HUDEP-2 (cell line): Measurements from ENCODE around the gene ASB16.
"Not testable (repeated sequence)": the region's sequence is repeated elsewhere in the genome, so short reads cannot be mapped to it uniquely, and the experiment has no call there.

Experiments
- DNase-seq, 76 experiments: peaks; one replicate each; lab custom pipeline; 2025; ENCODE audit not compliant: unreplicated experiment in 76 of 76; lab: John Stamatoyannopoulos, UW

ASB16 gene

DNA sequence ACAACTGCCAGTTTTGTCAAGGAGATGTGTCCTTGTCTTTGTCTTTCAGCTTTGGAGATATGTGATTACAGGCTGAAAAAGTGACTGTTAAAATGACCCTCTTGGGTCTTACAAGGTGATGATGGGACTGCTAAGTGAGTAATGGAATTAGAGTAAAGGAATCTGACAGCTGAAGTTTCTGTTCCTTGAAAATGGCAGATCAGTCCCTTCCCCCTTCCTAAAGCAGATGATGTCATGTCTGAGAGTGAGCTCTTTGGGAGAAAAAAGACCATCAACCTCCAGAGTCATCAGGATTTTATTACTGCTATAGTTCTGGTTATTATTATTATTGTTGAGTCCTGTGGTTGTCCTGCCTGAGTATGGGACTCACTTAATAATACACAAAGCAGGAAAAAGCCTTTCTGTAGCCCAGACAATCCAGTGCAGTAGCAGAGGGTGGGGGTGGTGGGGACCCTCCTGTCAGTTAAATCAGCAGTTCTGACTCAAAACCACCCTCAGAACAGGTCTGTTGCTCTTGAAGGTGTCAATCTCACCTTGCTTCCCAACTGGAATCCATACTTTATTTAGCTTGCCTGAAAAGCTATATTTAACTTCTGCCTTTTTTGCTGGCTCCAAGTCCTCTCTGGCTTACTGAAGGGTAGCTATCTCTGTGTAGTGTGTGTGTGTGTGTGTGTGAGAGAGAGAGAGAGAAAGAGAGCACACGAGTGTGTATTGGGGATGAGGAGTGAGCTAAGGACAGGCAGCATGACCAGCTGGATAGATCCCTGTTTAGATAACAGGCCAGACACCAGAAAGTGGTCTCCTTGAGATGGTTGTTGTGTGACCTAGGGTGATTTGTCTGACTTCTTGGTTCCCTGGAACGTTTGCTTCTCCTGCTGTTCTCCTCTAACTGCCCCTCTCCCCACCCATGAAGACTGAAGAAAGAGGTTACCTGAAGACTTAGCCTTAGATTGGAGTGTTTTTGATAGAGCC is 23.8 kb upstream of the ASB16 start:
- DNase-seq: no peak

DNA sequence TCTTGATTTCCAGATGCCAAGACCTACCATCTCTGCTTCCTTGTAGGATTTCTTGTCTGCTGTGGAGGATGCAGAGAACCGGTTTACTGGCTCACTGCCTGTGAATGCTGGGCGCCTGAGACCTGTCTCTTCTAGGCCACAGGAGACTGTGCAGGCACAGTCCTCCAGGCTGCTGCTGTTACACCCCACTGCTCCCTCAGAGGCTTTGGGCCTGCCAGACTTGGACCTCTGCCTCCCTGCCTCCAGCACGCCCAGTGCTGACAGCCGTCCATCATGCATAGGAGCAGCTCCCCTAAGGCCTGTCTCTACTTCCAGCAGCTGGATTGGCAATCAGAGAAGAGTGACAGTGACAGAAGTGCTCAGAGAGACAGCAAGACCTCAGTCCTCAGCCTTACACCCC is 22.7 kb upstream of the ASB16 start:
- no peak for DNase-seq

DNA sequence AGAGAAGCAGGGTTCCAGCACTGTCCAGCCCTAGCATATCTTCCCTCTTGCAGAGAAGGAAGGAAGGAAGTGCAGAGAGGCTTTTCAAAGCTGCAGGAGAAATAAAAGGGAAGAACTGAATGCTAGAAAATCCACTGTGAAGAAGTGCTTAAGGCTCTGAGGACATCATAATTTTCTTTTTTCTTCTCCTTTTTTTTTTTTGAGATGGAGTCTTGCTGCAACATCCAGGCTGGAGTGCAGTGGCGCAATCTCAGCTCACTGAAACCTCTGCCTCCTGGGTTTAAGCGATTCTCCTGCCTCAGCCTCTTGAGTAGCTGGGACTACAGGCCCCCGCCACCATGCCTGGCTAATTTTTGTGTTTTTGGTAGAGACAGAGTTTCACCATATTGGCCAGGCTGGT is 21.4 kb upstream of the ASB16 start:
- DNase-seq: not testable (repeated sequence)

DNA sequence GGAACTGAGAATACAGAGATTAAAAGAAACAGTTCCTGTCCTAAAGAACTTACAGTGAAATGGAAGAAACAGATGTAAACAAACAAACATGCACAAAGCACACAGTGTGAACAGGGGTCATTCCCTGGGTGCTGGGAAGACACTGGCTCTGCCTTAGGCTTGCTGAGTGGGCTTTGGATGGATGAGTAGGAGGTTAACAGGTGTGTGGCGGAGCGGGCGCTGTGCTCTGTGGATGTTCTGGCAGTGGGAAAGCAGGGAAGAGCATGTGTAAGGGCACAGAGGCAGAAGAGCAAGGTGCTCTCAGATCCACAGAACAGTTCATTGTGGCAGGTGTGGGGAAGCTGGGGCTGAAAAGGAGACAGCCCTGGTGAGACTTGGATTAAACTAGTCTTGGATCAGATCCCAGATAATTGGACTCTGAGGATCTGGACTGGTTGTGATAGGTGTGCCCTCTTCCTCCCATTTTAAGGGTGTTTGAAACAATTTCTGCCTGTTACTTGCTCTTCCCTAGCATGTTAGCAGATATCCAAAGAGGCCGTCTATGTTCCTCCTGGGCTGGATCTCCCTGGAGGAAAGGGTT is 20.7 kb upstream of the ASB16 start:
- DNase-seq: no peak

DNA sequence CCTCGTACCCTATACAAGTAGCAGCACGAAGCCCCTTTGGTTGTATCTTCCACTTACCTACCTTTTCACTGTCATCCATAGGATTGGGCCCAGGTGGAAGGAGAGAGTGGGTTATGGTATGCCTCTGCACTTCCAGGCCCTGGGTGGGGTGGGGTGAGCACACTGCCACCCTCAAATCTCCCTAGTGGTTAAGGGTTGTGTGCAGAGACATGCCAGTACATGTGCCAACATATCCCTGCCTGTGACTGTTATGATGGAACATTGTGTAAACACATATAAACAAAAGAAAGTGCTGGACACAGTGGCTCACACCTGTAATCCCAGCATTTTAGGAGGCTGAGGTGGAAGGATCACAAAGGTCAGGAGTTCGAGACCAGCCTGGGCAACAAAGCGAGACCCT is 17.6 kb upstream of the ASB16 start:
- DNase-seq: no peak

DNA sequence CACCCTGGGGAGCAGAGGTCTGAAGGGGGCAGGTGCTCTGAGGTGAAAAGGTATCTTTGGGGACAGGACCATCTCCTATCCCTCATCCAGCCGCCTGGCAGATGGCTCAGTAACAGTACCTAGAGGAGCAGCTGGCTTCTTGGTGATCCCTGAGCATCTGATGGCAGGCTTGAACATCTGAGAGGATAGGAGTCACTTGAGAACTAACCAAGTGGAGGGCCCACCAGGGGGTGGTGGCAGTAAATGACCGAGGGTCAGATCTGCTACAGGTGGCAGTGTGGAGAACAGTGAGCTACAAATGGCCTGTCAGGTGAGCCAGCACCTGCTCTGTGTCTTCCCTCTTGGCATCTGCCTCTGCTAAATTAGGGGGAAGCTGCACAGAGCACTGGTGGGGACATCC is 15.0 kb upstream of the ASB16 start:
- no peak for DNase-seq

DNA sequence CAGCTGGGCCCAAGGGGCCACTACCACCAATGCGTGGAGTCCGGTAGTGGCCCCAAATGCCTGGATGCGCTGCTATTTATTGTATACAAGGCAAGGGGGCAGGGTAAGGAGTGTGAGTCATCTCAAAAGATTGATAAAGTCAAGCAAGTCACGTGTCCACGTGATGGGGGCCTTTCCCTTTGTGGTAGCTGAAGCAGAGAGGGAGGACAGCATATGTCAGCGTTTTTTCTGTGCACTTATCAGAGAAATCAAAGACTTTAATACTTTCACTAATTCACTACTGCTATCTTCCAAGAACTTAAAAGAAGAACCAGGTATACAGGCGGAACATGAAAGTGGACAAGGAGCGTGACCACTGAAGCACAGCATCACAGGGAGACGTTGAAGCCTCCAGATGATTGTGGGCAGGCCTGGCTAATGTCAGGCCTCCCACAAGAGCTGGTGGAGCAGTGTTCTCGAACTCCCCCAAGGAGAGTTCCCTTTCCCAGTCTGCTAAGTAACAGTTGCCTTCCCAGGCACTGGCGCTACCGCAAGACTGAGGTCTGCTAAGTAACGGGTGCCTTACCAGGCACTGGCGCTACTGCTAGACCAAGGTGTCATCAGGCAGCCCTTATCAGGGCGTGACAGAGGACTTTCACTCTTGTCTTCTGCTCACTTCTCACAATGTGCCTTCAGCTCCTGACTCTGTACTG is 10.8 kb upstream of the ASB16 start:
- peak in 74 of 76 experiments; percentile 29 to 90 (median 68) for DNase-seq

DNA sequence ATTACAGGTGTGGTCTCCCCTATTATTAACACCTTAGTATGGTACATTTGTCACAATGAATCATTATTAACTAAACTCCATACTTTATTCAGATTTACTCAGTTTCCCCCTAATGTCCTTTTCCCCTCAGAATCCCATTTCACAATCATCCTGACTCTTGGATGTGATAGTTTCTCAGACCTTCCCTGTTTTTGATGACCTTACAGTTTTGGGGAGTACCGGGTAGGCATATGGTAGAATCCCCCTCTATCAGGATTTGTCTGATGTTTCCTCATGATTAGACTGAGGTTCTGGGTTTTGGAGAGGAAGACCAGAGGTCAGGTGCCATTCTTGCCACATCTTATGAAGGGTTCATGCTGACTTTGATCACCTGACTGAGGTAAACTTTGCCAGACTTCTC is 6.0 kb upstream of the ASB16 start:
- DNase-seq: no peak

DNA sequence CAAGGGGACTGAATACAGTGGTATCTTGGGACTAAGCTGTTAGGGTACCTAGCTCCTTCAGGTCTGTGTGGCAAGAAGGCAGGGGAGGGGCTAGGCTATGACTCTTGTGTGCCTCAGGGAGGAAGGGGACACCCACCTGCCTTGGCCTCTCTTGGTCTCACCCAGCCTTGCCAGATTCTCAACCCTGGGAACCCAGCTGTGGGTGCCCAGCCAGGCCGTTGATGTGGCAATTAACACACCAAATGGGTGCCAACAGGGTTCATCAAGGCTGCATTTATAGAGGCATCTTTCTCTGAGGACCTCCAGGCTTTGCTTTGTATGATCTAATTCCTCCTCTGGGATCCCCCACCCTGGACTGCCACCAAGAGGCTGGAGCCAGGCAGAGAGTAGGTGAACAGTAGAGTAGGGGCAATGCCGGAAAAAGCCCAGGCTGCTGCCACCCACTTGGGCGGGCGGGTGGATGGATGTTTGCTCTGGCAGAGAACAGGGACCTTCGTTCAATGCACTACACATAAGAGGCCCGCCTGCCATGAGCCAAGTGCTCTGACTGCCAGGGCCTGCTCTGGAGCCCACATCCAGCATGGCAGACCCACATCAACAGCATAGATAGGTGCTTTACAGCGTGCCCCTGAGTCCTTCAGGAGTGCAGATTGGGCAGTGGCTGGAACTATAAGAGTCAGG is 3.2 kb upstream of the ASB16 start:
- DNase-seq: no peak

DNA sequence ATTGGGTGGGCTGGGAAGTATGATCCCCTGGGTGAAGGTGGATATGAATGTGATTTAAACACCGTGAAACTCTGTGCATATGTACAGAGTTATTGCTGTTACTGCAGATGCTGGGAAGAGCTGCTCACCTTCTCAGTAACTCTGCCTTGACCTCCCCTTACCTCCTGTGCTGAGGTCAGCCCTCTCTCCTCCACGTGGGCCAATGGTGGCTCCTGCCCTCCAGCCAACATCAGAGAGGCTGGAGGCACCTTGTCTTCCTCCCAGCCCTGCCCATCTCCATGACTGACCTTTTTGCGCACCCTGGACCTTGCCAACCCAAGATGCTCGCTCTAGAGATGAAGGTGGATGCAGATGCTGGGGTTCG is 387 bp upstream of the ASB16 start:
- DNase-seq: no peak

DNA sequence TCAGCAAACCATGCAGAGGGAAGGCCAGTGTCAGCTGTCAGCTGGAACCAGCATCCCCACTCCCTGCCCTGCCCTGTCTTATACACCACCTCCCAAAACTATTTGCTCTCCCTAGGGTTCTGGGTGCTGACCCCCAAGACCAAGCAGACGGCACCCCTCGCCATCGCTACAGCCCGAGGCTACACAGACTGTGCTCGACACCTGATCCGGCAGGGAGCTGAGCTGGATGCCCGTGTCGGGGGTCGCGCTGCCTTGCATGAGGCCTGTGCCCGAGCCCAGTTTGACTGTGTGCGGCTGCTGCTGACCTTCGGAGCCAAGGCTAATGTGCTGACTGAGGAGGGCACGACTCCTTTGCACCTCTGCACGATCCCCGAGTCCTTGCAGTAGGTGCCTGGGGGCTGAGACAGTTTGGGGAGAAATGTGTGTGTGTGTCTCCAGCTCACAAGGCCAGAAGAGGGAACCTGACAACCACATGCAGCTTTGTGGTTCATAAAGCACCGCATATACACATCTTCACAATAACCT is 1.5 kb downstream of the ASB16 start:
- DNase-seq: no peak

DNA sequence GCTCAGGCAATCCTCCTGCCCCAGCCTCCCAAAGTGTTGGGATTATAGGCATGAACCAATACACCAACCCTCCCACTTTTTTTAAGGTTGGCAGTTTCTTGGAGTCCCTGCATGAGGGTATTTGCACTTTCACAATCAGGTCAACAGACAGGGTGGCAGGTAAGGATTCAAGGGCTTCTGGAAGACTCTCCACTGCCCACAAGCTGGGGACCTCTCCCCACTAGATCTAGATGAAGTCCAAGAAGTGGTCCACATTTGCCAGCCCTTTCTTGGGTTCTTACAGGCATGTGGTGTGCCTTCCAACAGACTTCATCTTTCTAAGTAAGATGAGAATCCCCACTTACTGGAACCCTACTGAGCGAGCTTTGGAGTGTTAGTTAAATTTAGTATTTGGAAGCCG is 3.9 kb downstream of the ASB16 start:
- DNase-seq: no peak

DNA sequence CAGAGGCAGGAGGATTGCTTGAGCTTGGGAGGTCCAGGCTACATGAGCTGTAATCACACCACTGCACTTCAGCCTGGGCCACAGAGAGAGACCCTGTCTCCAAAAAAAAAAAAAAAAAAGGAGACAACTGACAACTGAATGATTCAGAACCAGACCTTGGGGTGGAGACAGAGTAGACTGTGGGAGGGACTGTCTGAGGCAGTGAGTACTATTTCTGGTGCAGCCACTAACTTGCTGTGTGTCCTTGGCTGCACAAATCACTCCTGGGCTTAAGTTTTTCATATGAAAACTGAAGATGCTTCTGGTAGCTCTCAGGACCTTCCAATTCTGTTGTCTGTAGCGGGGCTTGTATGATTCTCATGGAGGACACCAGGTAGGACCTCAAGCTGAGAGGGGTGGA is 5.8 kb downstream of the ASB16 start:
- DNase-seq: no peak

DNA sequence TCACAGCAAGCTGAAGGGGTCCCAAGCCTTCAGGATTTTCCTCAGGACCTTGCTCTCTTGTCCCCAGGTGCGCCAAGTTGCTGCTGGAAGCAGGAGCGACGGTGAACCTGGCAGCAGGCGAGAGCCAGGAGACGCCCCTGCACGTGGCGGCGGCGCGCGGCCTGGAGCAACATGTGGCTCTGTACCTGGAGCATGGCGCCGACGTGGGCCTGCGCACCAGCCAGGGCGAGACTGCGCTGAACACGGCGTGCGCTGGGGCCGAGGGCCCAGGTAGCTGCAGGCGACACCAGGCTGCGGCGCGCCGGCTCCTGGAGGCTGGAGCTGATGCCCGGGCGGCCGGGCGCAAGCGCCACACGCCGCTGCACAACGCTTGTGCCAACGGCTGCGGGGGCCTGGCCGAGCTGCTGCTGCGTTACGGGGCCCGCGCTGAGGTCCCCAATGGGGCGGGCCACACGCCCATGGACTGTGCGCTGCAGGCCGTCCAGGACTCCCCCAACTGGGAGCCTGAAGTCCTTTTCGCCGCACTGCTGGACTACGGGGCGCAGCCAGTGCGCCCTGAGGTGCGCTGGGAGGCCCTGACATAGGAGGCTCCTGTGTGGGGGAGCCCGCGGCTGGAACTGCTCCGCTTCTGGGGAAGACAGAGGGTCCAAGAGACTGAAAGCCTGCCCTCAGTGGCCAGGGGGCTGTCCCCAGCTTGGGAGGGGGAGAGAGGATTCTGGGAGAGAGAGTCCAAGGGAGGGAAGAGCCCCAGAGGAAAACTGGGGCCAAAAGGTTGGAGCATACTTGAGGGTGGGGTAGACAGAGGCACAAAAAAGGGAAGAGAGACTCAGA is 6.4 kb downstream of the ASB16 start:
- no peak for DNase-seq

DNA sequence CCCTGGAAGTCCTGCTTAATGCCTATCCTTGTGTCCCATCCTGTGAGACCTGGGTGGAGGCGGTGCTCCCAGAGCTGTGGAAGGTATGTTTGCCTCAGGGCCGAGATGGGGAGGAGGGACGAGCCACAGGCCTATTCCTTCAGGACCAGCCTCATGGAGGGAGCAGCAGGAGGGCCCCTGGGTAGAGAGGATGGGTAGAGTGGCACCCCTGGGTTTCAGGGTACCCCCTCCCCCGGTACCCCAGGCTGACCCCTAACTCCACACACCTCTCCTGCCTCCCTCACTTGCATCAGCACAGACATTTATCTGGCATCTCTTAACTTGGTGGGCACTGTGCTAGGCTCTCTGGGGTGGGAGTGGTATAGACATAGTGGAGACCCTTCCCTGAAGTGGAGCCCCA is 7.1 kb downstream of the ASB16 start:
- DNase-seq: no peak

DNA sequence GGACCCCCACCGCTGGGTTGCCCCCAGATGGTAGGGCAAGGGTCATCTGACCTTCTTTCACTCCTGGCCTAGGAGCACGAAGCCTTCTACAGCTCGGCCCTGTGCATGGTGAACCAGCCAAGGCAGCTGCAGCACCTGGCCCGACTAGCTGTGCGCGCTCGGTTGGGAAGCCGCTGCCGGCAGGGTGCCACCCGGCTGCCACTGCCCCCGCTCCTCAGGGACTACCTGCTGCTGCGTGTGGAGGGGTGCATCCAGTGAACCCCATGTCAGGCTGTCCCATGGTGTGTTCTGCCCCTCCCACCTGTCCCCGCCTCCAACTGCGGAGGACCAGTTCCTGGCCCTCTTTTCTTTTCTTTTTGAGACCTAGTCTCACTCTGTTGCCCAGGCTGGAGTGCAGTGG is 7.6 kb downstream of the ASB16 start:
- DNase-seq: no peak

DNA sequence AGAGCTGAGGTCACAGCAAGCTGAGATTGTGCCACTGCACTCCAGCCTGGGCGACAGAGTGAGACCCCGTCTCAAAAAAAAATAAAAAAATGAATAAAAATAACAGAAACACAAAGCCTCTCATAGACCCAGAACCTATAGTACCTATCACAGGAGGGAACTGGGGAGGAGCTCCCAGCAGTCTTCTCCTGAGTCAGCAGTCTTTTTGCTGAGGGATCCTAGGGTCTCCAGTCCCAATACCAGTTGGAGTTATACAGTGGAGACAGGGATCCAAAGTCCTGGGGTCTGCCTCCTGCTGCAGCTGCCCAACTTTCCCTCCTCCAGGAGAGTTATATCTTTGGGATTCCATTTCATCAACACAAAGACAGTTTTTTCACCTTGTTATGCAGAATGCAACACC is 12.5 kb downstream of the ASB16 start:
- no peak for DNase-seq

DNA sequence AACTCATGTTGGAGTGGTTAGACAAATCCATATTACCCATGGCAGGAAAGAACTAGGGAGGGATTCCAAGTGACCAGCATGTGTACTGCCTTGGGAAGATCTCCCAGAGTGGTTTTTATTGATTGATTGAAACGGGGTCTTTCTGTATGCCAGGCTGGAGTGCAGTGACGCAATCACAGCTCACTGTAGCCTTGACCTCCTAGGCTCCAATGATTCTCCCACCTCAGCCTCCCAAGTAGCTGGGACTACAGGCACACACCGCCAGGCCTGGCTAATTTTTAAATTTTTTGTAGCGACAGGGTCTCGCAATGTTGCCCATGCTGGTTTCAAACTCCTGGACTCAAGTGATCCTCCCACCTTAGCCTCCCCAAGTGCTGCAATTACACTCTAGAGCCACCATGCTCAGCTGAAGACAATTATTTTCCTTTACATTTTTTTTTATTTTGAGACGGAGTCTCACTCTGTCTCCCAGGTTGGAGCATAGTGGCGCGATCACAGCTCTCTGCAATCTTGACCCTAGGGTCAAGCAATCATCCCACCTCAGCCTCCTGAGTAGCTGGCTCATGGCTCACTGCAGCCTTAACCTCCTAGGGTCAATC is 13.8 kb downstream of the ASB16 start:
- DNase-seq: no peak

DNA sequence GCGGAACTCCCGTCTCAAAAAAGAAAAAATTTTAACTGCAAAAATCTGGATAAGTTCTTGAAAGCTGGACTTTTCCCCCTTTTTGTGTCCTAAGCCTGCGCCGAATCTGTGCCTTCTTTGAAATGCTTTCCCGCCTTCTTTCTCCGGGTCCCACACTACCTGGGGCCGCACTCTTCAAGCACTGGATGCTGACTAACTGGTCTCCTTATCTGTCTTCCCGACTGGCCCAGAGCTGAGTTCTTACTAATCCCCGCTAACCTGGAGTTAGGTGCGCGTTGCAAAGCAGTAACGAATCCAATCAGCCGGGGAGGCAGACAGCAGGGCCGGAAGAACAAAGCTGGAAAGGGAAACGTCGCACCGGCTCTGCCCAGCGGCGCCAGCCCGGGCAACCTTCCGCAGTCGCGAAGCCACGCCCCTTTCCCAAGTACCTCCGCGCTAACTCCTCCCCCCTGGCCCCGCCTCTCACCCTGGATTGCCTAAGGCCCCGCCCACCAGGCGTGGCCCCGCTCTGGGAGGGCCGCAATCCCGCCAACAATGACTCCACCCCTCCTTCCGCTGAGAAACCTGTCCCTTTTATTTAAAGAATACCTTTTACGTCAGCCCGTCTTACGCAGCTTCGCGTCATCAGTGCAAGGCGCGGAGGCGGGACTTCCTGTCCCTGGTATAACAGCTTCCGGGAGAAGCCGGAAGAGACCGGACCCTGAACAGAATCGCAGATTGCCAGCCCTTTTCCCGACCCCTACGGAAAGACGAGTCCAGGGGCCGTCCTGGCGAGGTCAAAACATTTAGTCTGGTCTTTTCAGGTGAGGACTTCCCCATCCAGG is 16.0 kb downstream of the ASB16 start, which contains the start of gene TMUB2:
Gene TMUB2 (plus strand): TSS at position 666 of the 824 bp plus-strand sequence. CDS start 737 bp downstream, outside the sequence.
- DNase-seq: peak in 75 of 76 experiments; percentile 81 to 99 (median 98)
